GM18868 (cell line): Measurements from ENCODE around the gene TMEM87B.
"Not testable (repeated sequence)": the region's sequence is repeated elsewhere in the genome, so short reads cannot be mapped to it uniquely, and the experiment has no call there.

ENCODE experiments used
- ATAC-seq: cut with Tn5 transposase; IDR thresholded peaks from one replicate; pipeline ENCODE4 v1.9.1; 2021; ENCODE audit warnings: mild to moderate bottlenecking, moderate library complexity; ENCODE audit not compliant: unreplicated experiment

Gene TMEM87B

DNA sequence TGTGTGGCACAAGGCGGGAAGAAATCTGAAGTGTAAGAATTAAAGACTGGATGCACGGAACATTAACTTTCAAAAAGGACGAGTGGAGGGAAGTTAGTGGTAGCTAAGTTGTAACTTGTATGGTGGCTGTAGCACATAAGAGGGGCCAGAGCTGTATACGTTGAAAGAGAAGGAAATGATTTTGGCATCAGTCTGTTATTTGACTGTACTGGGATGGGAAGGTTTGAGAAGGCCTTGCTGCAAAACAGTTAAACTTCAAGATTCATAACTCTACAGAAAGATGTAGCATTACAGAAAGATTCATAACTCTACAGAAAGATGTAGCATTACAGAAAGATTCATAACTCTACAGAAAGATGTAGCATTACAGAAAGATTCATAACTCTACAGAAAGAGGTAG, 58.3 kb downstream of the TMEM87B start:
- not testable (repeated sequence) for ATAC-seq

DNA sequence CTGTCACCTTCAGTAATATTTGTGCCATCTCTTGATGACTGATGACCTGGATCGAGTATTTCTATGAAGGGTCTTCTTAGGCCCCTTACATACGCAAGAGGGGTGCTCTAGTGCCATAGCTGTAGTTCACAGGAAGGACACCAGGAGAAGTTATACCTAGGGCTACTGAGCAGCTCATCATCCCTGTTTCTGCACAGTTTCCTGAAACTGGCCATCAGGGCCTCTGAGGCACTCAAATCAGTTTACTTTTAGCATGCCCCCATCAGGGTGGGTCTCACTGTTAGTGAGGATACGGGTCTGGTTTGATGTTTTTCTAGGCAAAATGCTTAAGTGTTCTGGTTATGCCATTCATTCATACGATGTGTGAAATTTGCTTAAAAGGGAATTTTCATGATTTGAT, 63.1 kb downstream of the TMEM87B start:
- no peak for ATAC-seq

DNA sequence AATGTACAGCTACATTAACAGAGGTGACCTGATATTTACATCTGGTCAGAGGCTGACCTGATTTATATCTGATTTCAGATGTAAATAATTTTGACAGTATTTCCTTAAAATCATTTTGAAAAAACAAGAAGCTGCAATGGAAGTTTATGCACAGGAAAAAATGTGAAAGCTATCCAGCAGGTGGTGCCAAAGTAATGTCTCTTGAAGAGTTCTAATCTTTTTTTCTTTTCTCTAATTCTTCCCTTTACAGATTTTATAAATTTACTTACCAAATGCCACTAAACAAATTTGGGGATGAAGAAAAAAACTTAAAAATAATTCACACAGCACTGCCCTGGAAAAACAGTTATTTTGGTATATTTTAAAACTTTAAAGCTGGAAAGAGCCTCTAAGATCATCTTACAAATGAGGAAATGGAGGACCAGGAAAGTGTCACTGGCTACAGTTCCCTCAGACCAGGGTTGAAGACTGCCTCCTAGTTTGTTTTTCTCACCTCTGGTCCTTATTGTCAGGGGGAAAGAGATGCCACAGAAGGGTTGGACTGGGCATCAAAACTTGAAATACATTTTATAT, 66.7 kb downstream of the TMEM87B start:
- no peak for ATAC-seq

DNA sequence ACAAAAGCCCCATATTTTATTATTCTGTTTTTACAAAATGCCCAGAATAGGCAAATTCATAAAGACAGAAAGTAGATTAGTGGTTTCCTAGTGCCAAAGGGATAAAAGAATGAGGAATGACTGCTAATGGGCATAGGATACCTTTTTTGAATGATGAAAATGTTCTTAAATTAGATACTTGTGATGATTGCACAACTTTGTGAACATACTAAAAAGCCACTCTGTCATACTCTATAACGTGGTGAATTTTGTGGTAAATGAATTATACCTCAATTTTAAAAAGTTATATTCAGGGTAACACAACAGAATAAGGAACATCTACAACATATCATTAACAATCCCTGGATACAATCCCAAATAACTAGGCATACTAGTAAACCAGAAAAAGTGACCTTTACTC, 74.0 kb downstream of the TMEM87B start:
- ATAC-seq = no peak

DNA sequence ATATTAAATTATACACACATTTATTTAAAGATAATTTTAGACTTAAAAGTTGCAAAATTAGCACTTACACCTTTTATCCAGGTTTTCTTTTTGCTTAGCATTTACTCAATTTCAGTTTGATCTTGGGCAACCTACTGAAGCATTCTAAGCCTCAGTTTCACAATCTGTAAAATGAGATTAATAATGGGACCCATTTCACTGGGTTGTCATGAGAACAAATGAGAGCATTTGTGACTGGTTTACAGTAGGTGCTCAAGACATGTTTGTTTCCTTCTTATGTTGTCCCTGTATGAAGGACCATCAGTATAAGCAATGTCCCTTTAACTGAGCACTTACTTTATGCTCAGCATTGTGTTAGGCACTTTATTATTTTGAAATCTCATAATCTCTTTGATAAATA, 78.3 kb downstream of the TMEM87B start:
- no peak for ATAC-seq

DNA sequence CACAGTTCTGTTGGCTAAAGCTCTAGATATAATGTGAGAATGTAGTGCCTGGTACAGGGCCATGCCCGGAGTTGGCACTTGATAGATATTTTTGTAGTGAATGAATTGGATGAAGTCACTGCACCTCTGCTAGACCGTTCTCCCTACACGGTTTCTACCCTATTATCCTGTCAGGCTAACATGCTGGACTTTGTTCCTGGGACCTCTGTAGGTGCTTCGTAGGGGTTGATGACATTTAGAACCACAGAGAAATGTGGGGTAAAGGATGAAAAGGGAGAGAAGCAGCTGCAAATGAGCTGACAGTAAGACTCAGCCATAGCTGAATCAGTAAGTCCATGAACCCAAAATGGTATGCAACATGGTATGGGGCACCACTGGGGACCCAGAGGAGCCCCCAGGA, 79.1 kb downstream of the TMEM87B start:
- no peak for ATAC-seq

DNA sequence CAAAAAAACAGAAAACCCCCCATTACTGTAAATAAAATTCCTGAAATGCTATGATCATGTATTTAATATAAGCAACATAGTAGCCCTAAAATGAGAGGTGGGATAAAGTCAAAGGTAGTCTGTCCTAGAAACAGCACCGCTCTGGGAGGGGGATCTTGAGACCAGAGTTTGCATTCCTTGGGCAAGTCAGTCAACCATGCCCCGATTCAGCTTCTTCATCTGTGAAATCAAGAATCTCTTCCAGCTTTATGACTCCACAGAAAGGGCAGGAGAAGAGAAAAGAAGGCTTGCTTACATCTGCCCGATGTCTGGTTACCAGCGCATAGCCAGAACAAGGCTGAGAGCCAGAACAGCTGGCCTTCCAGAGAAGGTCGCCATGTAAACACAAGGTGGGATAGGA, 81.0 kb downstream of the TMEM87B start:
- no peak for ATAC-seq

DNA sequence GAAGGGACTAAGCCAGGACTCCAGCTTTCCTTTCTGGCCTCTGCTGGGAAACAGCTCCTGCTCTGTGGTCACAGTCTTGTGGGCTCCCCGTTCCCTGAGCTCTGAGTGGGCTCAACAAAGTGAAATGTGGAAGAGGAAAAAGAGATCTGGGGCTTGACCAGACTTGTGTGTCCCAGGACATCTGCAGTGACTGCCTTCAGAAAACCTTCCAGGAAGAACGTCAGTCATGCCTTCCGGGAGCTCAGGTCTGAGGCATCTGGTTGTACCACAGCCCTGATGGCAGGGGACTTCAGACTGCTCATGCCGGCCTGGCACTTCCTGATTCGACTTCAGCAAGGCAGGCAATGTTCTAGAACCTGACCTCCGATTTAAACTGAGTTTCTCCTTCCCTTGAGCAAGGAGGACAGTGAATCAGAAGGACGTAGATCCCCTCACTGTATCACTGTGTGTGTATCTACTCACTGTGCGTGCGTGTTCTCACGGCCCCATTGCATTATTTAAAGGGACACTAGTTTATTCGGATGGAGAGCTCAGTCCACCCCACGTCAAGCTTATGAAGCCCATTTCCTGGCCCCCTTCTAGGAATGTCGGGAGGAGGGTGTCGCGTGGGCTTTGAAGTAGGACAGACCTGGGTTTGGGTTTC, 82.6 kb downstream of the TMEM87B start:
- no peak for ATAC-seq

DNA sequence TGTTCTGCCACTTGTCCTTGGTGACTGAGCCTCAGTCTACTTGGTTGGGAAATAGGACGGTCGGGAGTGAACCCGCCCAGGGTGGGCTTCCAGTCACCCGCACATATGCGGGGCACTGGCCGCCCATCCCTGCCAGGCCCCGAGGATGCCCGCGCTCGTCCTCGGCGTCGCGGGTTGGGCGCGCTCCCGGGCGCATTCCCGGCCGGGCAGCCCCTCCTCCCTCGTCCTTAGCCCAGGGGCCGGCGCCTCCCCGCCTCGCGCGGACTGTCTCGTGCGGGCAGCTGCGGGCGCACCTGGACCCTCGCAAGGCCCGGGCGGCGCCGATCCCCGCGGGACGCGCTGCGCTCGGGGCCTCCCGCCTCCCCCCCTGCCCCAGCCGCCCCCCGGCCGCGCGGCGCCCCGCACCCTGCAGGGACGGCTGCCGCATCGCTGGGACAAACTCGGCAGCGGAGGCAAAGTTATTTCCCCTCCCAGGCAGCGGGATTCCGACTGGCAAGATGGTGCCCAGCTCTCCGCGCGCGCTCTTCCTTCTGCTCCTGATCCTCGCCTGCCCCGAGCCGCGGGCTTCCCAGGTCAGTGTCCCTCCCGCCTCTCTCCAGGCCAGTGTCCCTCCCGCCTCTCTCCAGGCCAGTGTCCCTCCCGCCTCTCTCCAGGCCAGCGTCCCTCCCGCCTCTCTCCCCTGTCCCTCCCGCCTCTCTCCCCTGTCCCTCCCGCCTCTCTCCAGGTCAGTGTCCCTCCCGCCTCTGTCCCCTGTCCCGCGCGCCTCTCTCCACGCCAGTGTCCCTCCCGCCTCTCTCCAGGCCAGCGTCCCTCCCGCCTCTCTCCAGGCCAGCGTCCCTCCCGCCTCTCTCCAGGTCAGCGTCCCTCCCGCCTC, 83.3 kb downstream of the TMEM87B start, which contains the start of gene FBLN7:
FBLN7 (plus strand) TSS at position 227 of the 874 bp plus-strand sequence; CDS start at position 498, 271 bp downstream.
- no peak for ATAC-seq

DNA sequence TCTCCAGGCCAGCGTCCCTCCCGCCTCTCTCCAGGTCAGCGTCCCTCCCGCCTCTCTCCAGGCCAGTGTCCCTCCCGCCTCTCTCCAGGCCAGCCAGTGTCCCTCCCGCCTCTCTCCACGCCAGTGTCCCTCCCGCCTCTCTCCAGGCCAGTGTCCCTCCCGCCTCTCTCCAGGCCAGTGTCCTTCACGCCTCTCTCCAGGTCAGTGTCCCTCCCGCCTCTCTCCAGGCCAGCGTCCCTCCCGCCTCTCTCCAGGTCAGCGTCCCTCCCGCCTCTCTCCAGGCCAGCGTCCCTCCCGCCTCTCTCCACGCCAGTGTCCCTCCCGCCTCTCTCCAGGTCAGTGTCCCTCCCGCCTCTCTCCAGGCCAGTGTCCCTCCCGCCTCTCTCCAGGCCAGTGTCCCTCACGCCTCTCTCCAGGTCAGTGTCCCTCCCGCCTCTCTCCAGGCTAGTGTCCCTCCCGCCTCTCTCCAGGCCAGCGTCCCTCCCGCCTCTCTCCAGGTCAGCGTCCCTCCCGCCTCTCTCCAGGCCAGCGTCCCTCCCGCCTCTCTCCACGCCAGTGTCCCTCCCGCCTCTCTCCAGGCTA, 84.1 kb downstream of the TMEM87B start:
- not testable (repeated sequence) for ATAC-seq

DNA sequence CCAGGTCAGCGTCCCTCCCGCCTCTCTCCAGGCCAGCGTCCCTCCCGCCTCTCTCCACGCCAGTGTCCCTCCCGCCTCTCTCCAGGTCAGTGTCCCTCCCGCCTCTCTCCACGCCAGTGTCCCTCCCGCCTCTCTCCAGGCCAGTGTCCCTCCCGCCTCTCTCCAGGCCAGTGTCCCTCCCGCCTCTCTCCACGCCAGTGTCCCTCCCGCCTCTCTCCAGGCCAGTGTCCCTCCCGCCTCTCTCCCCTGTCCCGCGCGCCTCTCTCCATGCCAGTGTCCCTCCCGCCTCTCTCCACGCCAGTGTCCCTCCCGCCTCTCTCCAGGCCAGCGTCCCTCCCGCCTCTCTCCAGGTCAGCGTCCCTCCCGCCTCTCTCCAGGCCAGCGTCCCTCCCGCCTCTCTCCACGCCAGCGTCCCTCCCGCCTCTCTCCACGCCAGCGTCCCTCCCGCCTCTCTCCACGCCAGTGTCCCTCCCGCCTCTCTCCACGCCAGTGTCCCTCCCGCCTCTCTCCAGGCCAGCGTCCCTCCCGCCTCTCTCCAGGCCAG, 84.7 kb downstream of the TMEM87B start:
- ATAC-seq = not testable (repeated sequence)

DNA sequence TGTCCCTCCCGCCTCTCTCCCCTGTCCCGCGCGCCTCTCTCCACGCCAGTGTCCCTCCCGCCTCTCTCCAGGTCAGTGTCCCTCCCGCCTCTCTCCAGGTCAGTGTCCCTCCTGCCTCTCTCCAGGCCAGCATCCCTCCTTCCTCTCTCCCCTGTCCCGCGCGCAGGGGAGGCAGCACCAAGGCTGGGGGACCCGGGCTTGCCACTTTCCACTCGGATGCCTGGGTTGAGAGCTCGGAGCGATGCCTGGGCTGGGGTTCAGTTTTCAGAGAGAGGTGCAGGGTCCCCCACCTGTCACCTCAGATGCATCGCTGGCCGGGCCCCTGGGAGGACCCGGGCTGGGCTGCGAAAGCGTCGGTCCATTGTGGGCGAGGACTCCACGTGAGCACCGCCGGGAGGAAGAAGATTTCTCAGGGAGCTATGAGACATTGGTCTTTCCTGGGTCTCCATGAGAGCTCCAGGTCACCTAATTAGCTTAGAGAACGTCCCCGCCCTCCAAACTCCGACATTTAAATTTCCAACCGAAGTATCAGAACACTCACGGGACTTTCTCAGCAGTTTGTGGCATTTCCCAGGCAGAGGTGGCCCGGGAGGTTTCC, 85.2 kb downstream of the TMEM87B start:
- ATAC-seq = no peak

DNA sequence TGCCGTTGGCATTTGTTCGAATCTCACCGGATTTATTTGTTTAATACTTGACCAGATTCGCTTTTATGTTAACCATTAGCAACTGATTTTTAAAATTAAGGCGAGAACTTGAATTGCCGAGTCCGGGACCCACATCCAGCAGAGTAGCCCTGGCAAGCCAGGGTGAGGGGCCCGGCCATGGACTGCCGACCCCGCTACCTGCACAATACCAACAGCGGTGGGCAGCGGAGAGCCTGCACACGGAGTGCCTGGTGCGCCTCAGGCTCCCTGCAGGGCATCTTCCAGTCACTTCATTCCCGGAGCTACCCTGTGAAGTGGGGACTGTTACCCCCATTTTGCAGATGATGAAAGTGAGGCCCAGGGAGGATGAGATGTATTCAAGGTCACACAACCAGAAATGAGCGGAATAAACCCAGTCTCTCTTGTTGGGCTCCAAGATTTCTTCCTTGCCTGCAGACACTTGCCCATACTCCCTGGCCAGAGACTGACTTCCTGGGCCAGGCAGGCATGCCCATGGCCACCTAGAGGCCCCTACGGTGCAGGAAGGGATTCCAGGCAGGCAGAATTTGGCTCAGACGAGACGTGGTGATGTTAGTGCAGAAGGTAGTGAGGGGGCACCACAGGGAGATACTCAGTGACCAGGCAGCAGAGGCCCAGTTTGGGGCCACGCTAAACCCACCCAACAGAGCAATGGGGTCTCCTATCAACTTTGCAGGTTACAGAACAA, 86.0 kb downstream of the TMEM87B start:
- ATAC-seq = no peak

DNA sequence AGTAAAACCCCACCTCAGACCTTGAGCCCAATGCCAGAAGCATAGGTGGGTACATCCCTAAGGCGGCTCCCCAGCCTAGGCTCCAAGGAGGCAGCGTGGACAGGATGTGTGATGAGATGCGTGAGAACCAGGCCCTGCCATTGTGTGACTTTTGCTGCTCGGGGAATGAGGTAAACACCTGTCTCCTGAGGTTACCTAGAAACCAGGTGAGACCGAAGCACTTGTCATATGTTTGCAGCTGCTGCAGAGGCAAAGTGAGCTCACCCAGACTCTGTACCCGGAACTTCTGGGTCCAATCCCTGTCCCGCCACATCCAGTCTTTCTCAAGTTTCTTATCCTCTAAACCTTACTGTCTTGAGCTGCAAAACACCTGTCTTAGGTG, 86.5 kb downstream of the TMEM87B start:
- ATAC-seq = no peak

DNA sequence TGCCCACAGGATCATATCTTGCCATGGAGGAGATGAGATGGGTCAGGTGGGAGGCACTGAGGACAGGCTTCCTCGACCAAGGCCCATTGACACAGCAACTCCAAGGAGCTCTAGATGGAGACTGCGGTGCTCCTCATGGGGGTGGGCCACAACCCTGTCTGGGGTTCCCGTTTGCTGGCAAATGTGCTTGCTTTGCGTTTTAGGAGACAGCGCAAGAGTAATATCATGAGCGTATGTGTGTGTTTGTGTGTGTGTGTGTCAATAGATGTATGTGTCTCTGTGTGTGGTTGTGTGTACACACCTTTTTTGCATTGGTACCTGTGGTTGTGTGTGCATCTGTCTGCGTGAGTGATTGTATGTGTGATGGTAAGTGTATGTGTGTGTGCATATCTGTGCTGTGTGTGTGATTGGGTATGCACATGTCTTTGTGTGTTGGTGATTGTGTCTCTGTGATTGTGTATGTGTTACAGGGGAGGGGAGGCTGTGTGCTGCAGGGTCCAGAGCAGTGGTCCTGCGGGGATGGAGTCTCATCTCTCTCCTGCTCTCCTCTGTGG, 87.5 kb downstream of the TMEM87B start:
- no peak for ATAC-seq

DNA sequence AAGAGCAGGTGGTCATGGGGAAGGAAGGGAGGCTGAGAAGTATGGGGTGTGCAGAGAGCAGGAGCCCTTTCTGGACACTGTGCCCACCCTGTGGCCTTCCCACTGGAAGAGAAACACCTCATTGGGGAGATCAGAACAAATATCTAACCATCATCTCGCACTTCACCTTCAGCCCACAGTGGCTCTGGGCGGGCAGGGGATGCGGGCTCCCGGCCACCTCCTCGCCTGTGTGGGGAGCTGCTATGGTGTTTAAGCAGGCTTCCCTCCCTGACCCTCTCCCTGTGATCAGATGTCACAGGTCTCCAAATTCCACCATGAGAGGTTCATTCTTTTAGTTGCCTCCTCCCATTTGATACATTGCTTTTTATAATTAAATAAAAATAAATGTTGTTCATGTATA, 88.1 kb downstream of the TMEM87B start:
- no peak for ATAC-seq

DNA sequence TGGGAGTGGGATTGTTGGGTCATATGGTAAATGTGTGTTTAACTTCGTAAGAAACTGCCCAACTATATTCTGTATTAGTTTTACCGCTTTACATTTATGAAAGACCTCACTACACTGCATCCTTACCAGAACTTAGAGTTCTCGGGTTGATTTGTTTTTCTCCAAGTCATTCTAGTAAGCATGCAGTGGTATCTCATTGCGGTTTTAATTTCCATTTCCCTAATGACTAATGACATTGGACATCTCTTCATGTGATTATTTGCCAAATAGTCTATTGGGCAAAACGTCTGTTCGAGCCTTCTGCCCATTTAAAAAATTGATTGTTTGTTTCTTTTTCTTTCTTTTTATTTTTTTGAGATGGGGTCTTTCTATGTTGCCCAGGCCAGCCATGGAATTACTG, 89.9 kb downstream of the TMEM87B start:
- no peak for ATAC-seq

DNA sequence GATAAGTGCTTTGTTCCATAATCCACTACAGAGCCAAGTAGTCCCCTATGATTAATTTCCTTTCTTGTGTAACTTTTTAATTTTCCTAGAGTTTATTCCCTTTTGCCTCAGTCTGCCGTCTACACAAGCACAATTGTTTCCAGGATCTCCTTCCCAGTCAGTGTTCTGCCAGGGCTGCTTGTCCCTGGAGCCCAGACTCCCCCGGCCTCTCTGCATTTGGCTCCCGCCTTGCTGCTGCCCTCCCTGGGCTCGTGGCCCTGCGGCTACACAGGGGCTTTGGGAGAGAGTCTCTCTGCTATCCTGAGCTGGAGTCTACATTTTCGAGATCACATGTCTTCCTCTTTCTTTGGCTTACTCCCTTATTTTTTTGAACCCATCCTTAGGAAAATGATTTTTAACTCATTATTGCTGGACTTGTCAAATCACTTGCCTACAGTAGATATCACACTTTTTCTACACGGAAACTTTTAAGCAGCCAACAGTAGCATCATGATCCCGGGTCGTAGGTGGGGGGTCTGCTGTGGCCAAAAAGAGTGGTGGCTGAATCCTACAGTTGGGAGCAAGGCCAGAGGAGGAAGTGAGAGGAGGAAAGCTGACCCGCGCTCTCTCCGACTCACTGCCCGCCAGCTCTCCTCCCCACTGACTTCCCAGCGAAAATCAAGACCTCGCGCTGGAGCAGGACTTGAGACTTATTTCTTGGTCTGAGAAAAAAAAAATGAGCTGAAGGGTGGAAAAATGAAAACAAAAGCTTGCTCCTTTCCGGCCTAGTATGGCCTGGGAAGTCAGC, 92.5 kb downstream of the TMEM87B start:
- ATAC-seq = no peak

DNA sequence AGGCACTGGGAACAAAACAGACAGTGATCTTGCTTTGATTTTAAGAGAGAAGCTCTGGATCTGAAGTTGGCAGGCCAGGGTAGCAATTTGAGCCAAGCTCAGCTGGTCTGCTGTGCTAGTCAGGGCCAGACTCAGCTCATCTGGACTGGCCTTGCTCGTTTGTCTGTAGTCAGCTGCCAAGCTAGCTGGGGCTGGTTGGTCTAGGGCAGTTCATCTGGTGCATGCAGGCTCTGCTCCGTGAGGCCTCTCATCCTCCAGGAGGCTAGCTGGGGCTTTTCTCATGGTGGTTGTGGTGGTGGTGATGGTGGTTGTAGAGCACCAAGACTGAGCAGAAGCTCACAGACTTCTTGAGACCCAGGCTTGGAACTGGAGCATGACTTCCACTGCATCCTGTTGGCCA, 93.4 kb downstream of the TMEM87B start:
- no peak for ATAC-seq
